Neural progenitor cell (in vitro differentiated cells): ENCODE measurements around the gene TOMM22.

Experiments
- EZH2 ChIP-seq: fragments of 200-600 bp; sonication (generic); IDR thresholded peaks from 2 replicates; pipeline ENCODE4 v1.6.1; 2017; ENCODE audit warnings: antibody characterized with exemption, mild to moderate bottlenecking, moderate library complexity
- TF ChIP-seq, protein P1 (sequence below): fragments of 200-600 bp; sonication (generic); IDR thresholded peaks from 2 replicates; pipeline ENCODE4 v1.5.1; 2017; ENCODE audit warnings: antibody characterized with exemption, mild to moderate bottlenecking

DNA sequence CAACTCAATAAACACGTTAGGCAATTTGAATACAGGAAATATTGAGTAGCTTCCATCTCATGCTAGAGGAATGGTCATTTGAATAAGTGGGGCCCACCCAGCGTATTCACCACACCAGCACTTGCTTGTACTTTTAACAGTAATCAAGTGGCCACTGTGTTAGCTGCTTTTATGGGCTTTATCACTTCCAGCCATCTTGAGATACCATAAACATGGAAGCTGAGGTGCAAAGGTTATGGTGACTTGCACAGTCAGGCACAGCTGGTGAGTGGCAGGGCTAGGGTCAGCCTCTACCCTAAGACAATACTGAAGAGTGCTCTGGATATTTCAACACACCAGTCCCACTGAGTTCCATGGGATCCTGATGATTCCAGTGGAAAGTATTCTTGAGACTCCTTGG, 12.3 kb downstream of the TOMM22 start:
- TF ChIP-seq, protein P1, sequence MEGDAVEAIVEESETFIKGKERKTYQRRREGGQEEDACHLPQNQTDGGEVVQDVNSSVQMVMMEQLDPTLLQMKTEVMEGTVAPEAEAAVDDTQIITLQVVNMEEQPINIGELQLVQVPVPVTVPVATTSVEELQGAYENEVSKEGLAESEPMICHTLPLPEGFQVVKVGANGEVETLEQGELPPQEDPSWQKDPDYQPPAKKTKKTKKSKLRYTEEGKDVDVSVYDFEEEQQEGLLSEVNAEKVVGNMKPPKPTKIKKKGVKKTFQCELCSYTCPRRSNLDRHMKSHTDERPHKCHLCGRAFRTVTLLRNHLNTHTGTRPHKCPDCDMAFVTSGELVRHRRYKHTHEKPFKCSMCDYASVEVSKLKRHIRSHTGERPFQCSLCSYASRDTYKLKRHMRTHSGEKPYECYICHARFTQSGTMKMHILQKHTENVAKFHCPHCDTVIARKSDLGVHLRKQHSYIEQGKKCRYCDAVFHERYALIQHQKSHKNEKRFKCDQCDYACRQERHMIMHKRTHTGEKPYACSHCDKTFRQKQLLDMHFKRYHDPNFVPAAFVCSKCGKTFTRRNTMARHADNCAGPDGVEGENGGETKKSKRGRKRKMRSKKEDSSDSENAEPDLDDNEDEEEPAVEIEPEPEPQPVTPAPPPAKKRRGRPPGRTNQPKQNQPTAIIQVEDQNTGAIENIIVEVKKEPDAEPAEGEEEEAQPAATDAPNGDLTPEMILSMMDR: no peak
- no peak for TF ChIP-seq EZH2
